ENCODE data around the gene SH2D3A.
"Not testable (repeated sequence)": the region's sequence is repeated elsewhere in the genome, so short reads cannot be mapped to it uniquely, and the experiment has no call there.

SH2D3A gene

GRCh38 chr19:6771648-6772027 lies 4.4 kb upstream of the SH2D3A start:
- H2BK5ac ChIP-seq (ENCODE audit: low read depth, low read length, poor library complexity, severe bottlenecking); H3K23ac ChIP-seq (ENCODE audit: low read length in 2 of 2); H3K27ac ChIP-seq (ENCODE audit: low read length, poor library complexity, severe bottlenecking); H2AK5ac ChIP-seq (ENCODE audit: low read length, severe bottlenecking); H2AFZ ChIP-seq (ENCODE audit: low read depth, low read length); H3K9ac ChIP-seq (ENCODE audit: low read length); H4K91ac ChIP-seq (ENCODE audit: low read length); H2BK12ac ChIP-seq (ENCODE audit: low read length in 2 of 2); H3K4ac ChIP-seq (ENCODE audit: low read depth in 1 of 2, low read length in 2 of 2); H3K18ac ChIP-seq (ENCODE audit: low read depth in 1 of 2, low read length in 2 of 2); H3K14ac ChIP-seq (ENCODE audit: low read length in 2 of 2); H3K36me3 ChIP-seq (ENCODE audit: control insufficient read depth in 1 of 2, insufficient read depth in 2 of 2, low read depth in 1 of 2, low read length in 2 of 2); H3K4me2 ChIP-seq (ENCODE audit: low read length, poor library complexity, severe bottlenecking); H3K4me3 ChIP-seq (ENCODE audit: insufficient read depth in 1 of 2, low read depth in 1 of 2, low read length in 2 of 2); H4K8ac ChIP-seq (ENCODE audit: low read length); H2BK15ac ChIP-seq (ENCODE audit: low read depth, poor library complexity, severe bottlenecking); H2BK120ac ChIP-seq (ENCODE audit: low read depth, low read length); DNase-seq; H3K79me1 ChIP-seq (replicated peaks; ENCODE audit: low read length, poor library complexity, severe bottlenecking); H3K9me3 ChIP-seq (ENCODE audit: control insufficient read depth, low read length): not testable (repeated sequence)
- WGBS, result 94% methylated on average over 7 of the region's 7 CpGs
- Histone ChIP-seq H3K4me1 (ENCODE audit: control insufficient read depth, insufficient read depth, low read depth, low read length) (peaks cover 10% of the 10 kb centered on the region), H3K27me3 (ENCODE audit: control insufficient read depth in 1 of 2, insufficient read depth in 1 of 2, low read length in 2 of 2) (peaks cover 17 to 26% of the 10 kb centered on the region in 2 experiments)

DNA sequence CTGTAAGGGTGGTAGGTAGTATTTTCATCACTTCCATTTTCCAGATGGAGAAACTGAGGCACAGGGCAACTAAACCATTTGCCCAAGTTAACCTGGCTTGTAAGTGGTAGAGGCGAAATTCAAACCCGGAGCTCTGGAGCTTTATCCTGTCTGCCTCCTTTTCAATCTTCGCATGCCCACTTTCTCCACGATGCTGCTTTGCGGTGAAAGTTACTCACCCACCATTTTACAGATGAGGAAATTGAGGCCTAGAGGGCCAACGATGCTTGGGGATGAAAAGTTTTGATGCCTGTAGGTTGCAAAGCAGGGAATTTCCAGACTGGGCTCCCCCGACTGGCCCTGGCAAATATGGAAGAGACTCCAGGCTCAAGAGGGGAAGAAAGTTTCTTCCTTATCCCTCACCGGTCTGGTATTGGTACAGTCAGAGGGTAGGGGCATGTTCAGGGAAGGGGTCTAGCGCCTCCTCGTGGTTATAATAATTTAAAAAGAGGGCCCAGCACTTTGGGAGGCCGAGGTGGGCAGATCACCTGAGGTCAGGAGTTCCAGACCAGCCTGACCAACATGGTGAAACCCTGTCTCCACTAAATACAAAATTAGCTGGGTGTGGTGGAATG lies 1.9 kb upstream of the SH2D3A start:
- H3K18ac ChIP-seq (ENCODE audit: low read depth in 1 of 2, low read length in 2 of 2), result no peak overlapping the region
- 61% methylated on average over 9 of the region's 11 CpGs for WGBS
- H2AK5ac ChIP-seq (ENCODE audit: low read length, severe bottlenecking), result no peak overlapping the region
- no peak overlapping the region for H3K9ac ChIP-seq (ENCODE audit: low read length)
- no peak overlapping the region for H3K4ac ChIP-seq (ENCODE audit: low read depth in 1 of 2, low read length in 2 of 2)
- H2BK5ac ChIP-seq (ENCODE audit: low read depth, low read length, poor library complexity, severe bottlenecking), result no peak overlapping the region
- no peaks in the 10 kb centered on the region for H3K79me1 ChIP-seq (replicated peaks; ENCODE audit: low read length, poor library complexity, severe bottlenecking)
- no peak overlapping the region for H3K27ac ChIP-seq (ENCODE audit: low read length, poor library complexity, severe bottlenecking)
- no peak overlapping the region for H3K14ac ChIP-seq (ENCODE audit: low read length in 2 of 2)
- H3K9me3 ChIP-seq (ENCODE audit: control insufficient read depth, low read length), result no peaks in the 10 kb centered on the region
- H2BK120ac ChIP-seq (ENCODE audit: low read depth, low read length), result no peak overlapping the region
- H3K4me3 ChIP-seq (ENCODE audit: insufficient read depth in 1 of 2, low read depth in 1 of 2, low read length in 2 of 2), result no peak overlapping the region
- H2AFZ ChIP-seq (ENCODE audit: low read depth, low read length), result no peak overlapping the region
- no peak overlapping the region for H2BK15ac ChIP-seq (ENCODE audit: low read depth, poor library complexity, severe bottlenecking)
- DNase-seq, result peak; percentile 28
- H2BK12ac ChIP-seq (ENCODE audit: low read length in 2 of 2), result no peak overlapping the region
- no peaks in the 10 kb centered on the region for H3K36me3 ChIP-seq (ENCODE audit: control insufficient read depth in 1 of 2, insufficient read depth in 2 of 2, low read depth in 1 of 2, low read length in 2 of 2)
- H4K8ac ChIP-seq (ENCODE audit: low read length), result no peak overlapping the region
- peaks cover 18% of the 10 kb centered on the region for H3K4me1 ChIP-seq (ENCODE audit: control insufficient read depth, insufficient read depth, low read depth, low read length)
- H4K91ac ChIP-seq (ENCODE audit: low read length), result no peak overlapping the region
- no peak overlapping the region for H3K23ac ChIP-seq (ENCODE audit: low read length in 2 of 2)
- H3K27me3 ChIP-seq (ENCODE audit: control insufficient read depth in 1 of 2, insufficient read depth in 1 of 2, low read length in 2 of 2), result peaks cover 21 to 42% of the 10 kb centered on the region in 2 experiments
- no peak overlapping the region for H3K4me2 ChIP-seq (ENCODE audit: low read length, poor library complexity, severe bottlenecking)

- DNase-seq, result no peak
- Histone ChIP-seq H2AK5ac (ENCODE audit: low read length, severe bottlenecking) (no peak overlapping the region), H2BK12ac (ENCODE audit: low read length in 2 of 2) (no peak overlapping the region), H3K4me2 (ENCODE audit: low read length, poor library complexity, severe bottlenecking) (no peak overlapping the region), H2BK15ac (ENCODE audit: low read depth, poor library complexity, severe bottlenecking) (no peak overlapping the region), H3K4ac (ENCODE audit: low read depth in 1 of 2, low read length in 2 of 2) (no peak overlapping the region), H4K91ac (ENCODE audit: low read length) (no peak overlapping the region), H3K27me3 (ENCODE audit: control insufficient read depth in 1 of 2, insufficient read depth in 1 of 2, low read length in 2 of 2) (peaks cover 21 to 42% of the 10 kb centered on the region in 2 experiments), H3K9ac (ENCODE audit: low read length) (no peak overlapping the region), H3K18ac (ENCODE audit: low read depth in 1 of 2, low read length in 2 of 2) (no peak overlapping the region), H3K9me3 (ENCODE audit: control insufficient read depth, low read length) (no peaks in the 10 kb centered on the region), H3K4me3 (ENCODE audit: insufficient read depth in 1 of 2, low read depth in 1 of 2, low read length in 2 of 2) (no peak overlapping the region), H3K14ac (ENCODE audit: low read length in 2 of 2) (no peak overlapping the region), H3K23ac (ENCODE audit: low read length in 2 of 2) (no peak overlapping the region), H3K36me3 (ENCODE audit: control insufficient read depth in 1 of 2, insufficient read depth in 2 of 2, low read depth in 1 of 2, low read length in 2 of 2) (no peaks in the 10 kb centered on the region), H2AFZ (ENCODE audit: low read depth, low read length) (no peak overlapping the region), H3K79me1 (replicated peaks; ENCODE audit: low read length, poor library complexity, severe bottlenecking) (no peaks in the 10 kb centered on the region), H2BK120ac (ENCODE audit: low read depth, low read length) (no peak overlapping the region), H4K8ac (ENCODE audit: low read length) (no peak overlapping the region), H3K27ac (ENCODE audit: low read length, poor library complexity, severe bottlenecking) (no peak overlapping the region), H3K4me1 (ENCODE audit: control insufficient read depth, insufficient read depth, low read depth, low read length) (peaks cover 18% of the 10 kb centered on the region), H2BK5ac (ENCODE audit: low read depth, low read length, poor library complexity, severe bottlenecking) (no peak overlapping the region)
- 85% methylated on average over 8 of the region's 8 CpGs for WGBS
These were observed 1.1 kb upstream of the SH2D3A start for GRCh38 chr19:6768236-6768785.

DNA sequence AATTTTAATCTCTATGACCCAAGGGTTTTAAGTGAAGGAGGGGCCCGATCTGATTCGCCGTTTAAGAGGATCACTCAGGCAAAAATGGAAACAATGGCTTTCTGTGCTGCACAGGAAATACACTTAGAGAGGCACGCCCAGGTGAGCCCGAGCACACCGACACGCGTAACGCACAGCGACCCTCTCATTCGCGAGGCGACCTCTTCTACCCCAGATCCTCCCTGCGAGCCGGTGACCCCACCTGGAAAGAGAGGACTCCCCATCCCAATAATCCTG lies 216 bp downstream of the SH2D3A start:
- H3K4me1 ChIP-seq (ENCODE audit: control insufficient read depth, insufficient read depth, low read depth, low read length), result peaks cover 18% of the 10 kb centered on the region
- no peaks in the 10 kb centered on the region for H3K79me1 ChIP-seq (replicated peaks; ENCODE audit: low read length, poor library complexity, severe bottlenecking)
- H3K36me3 ChIP-seq (ENCODE audit: control insufficient read depth in 1 of 2, insufficient read depth in 2 of 2, low read depth in 1 of 2, low read length in 2 of 2), result no peaks in the 10 kb centered on the region
- no peak overlapping the region for H3K23ac ChIP-seq (ENCODE audit: low read length in 2 of 2)
- H2BK15ac ChIP-seq (ENCODE audit: low read depth, poor library complexity, severe bottlenecking), result no peak overlapping the region
- WGBS, result 2% methylated on average over 15 of the region's 15 CpGs
- H3K9me3 ChIP-seq (ENCODE audit: control insufficient read depth, low read length), result no peaks in the 10 kb centered on the region
- H4K8ac ChIP-seq (ENCODE audit: low read length), result no peak overlapping the region
- peaks cover 21 to 39% of the 10 kb centered on the region in 2 experiments for H3K27me3 ChIP-seq (ENCODE audit: control insufficient read depth in 1 of 2, insufficient read depth in 1 of 2, low read length in 2 of 2)
- peak overlapping the region; percentile 90 for H3K4me2 ChIP-seq (ENCODE audit: low read length, poor library complexity, severe bottlenecking)
- H2AFZ ChIP-seq (ENCODE audit: low read depth, low read length), result no peak overlapping the region
- no peak overlapping the region for H3K18ac ChIP-seq (ENCODE audit: low read depth in 1 of 2, low read length in 2 of 2)
- no peak overlapping the region for H3K9ac ChIP-seq (ENCODE audit: low read length)
- H3K4me3 ChIP-seq (ENCODE audit: insufficient read depth in 1 of 2, low read depth in 1 of 2, low read length in 2 of 2), result peak overlapping the region in 1 of 2 experiments; percentile 49
- H2BK12ac ChIP-seq (ENCODE audit: low read length in 2 of 2), result no peak overlapping the region
- no peak overlapping the region for H3K4ac ChIP-seq (ENCODE audit: low read depth in 1 of 2, low read length in 2 of 2)
- no peak overlapping the region for H3K14ac ChIP-seq (ENCODE audit: low read length in 2 of 2)
- no peak overlapping the region for H3K27ac ChIP-seq (ENCODE audit: low read length, poor library complexity, severe bottlenecking)
- no peak overlapping the region for H2AK5ac ChIP-seq (ENCODE audit: low read length, severe bottlenecking)
- H2BK5ac ChIP-seq (ENCODE audit: low read depth, low read length, poor library complexity, severe bottlenecking), result no peak overlapping the region
- no peak overlapping the region for H4K91ac ChIP-seq (ENCODE audit: low read length)
- DNase-seq, result no peak
- no peak overlapping the region for H2BK120ac ChIP-seq (ENCODE audit: low read depth, low read length)
